ENCODE data around the gene MNAT1. TPM values are rescaled to one million over a fixed set of nuclear protein-coding genes. Genes with fewer than 3 reads are reported as not detected.

Gene MNAT1
- total RNA-seq, 1 donor from 2014 or later, result 39.1 TPM

GRCh38 chr14:60796434-60796833, 61.9 kb downstream of the MNAT1 start:
- Mint-ChIP-seq H3K27ac (ENCODE audit: unreplicated experiment) (no peak overlapping the region), H3K27me3 (ENCODE audit: low read depth) (no peaks in the 10 kb centered on the region), H3K4me1 (no peaks in the 10 kb centered on the region), H3K36me3 (ENCODE audit: low read depth) (peaks cover 6% of the 10 kb centered on the region), H3K9me3 (no peaks in the 10 kb centered on the region), H3K4me3 (no peak overlapping the region)
- no peak for DNase-seq (ENCODE audit: low read depth, low spot score)
- TF ChIP-seq, protein P1, sequence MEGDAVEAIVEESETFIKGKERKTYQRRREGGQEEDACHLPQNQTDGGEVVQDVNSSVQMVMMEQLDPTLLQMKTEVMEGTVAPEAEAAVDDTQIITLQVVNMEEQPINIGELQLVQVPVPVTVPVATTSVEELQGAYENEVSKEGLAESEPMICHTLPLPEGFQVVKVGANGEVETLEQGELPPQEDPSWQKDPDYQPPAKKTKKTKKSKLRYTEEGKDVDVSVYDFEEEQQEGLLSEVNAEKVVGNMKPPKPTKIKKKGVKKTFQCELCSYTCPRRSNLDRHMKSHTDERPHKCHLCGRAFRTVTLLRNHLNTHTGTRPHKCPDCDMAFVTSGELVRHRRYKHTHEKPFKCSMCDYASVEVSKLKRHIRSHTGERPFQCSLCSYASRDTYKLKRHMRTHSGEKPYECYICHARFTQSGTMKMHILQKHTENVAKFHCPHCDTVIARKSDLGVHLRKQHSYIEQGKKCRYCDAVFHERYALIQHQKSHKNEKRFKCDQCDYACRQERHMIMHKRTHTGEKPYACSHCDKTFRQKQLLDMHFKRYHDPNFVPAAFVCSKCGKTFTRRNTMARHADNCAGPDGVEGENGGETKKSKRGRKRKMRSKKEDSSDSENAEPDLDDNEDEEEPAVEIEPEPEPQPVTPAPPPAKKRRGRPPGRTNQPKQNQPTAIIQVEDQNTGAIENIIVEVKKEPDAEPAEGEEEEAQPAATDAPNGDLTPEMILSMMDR (conservative IDR thresholded peaks at IDR 0.05), result no peak

DNA sequence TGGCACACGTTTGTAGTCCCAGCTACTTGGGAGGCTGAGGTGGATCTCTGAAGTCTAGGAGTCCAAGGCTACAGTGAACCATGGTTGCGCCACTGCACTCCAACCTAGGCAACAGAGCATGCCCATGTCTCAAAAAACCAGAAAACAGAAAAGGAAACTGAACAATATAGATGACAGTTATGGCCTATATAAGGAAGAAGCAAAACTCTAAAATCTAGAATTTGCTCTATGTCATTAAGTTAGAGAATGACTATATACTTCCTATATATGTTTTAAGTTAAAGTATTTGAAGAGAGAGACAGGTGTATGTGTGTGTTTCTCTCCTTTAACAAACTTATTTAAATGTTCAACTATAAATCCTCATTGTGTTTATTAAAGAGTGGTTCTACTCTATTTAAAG, 65.8 kb downstream of the MNAT1 start:
- TF ChIP-seq, protein P1 (conservative IDR thresholded peaks at IDR 0.05), result no peak

GRCh38 chr14:60803871-60804270, 69.3 kb downstream of the MNAT1 start:
- no peak overlapping the region for H3K4me3 Mint-ChIP-seq
- H3K9me3 Mint-ChIP-seq, result peaks cover 4% of the 10 kb centered on the region
- H3K4me1 Mint-ChIP-seq, result no peaks in the 10 kb centered on the region
- no peak overlapping the region for H3K27ac Mint-ChIP-seq (ENCODE audit: unreplicated experiment)
- TF ChIP-seq, protein P1 (conservative IDR thresholded peaks at IDR 0.05), result no peak
- no peak for DNase-seq (ENCODE audit: low read depth, low spot score)
- H3K27me3 Mint-ChIP-seq (ENCODE audit: low read depth), result no peaks in the 10 kb centered on the region
- H3K36me3 Mint-ChIP-seq (ENCODE audit: low read depth), result peaks cover 14% of the 10 kb centered on the region

More for the DNA sequence above, 65.8 kb downstream of the MNAT1 start:
- H3K36me3 Mint-ChIP-seq (ENCODE audit: low read depth), result peaks cover 10% of the 10 kb centered on the region
- H3K27ac Mint-ChIP-seq (ENCODE audit: unreplicated experiment), result no peak overlapping the region
- no peak for DNase-seq (ENCODE audit: low read depth, low spot score)
- H3K27me3 Mint-ChIP-seq (ENCODE audit: low read depth), result no peaks in the 10 kb centered on the region
- H3K4me1 Mint-ChIP-seq, result no peaks in the 10 kb centered on the region
- H3K4me3 Mint-ChIP-seq, result no peak overlapping the region
- no peaks in the 10 kb centered on the region for H3K9me3 Mint-ChIP-seq

- H3K4me1 Mint-ChIP-seq, result no peaks in the 10 kb centered on the region
- TF ChIP-seq, protein P1 (conservative IDR thresholded peaks at IDR 0.05), result no peak
- no peak overlapping the region for H3K27ac Mint-ChIP-seq (ENCODE audit: unreplicated experiment)
- no peaks in the 10 kb centered on the region for H3K27me3 Mint-ChIP-seq (ENCODE audit: low read depth)
- DNase-seq (ENCODE audit: low read depth, low spot score), result no peak
- H3K4me3 Mint-ChIP-seq, result no peak overlapping the region
- H3K9me3 Mint-ChIP-seq, result peaks cover 4% of the 10 kb centered on the region
- peaks cover 11% of the 10 kb centered on the region for H3K36me3 Mint-ChIP-seq (ENCODE audit: low read depth)
Measured at GRCh38 chr14:60805841-60806430, 71.4 kb downstream of the MNAT1 start.

- Mint-ChIP-seq H3K27ac (ENCODE audit: unreplicated experiment) (no peak overlapping the region), H3K4me1 (no peaks in the 10 kb centered on the region), H3K9me3 (peaks cover 4% of the 10 kb centered on the region), H3K36me3 (ENCODE audit: low read depth) (peaks cover 5% of the 10 kb centered on the region), H3K4me3 (no peak overlapping the region), H3K27me3 (ENCODE audit: low read depth) (no peaks in the 10 kb centered on the region)
- DNase-seq (ENCODE audit: low read depth, low spot score), result no peak
- TF ChIP-seq, protein P1 (conservative IDR thresholded peaks at IDR 0.05), result no peak
Measured at GRCh38 chr14:60807247-60807646, 72.7 kb downstream of the MNAT1 start.

Data from neural crest cell (in vitro differentiated cells).